Gastroesophageal sphincter (tissue), 3 donors: ENCODE measurements around the gene CTRL.

ENCODE experiments used
- CTCF ChIP-seq, 4 experiments: fragments of 200-600 bp in 2 of 4; fragments of 450-650 bp in 2 of 4; sonication (generic) in 1 of 4; IDR thresholded peaks; one replicate each; pipeline ENCODE4 v1.5.1; 2017 to 2019; ENCODE audit warnings: antibody characterized with exemption in 4 of 4, mild to moderate bottlenecking in 2 of 4, moderate library complexity in 2 of 4
- EP300 ChIP-seq: sonication (generic); formaldehyde crosslinking; IDR thresholded peaks from one replicate; pipeline ENCODE4 v1.6.1; 2017; ENCODE audit warnings: antibody characterized with exemption, mild to moderate bottlenecking
- POLR2A ChIP-seq, 2 donors: fragments of 450-650 bp; IDR thresholded peaks; one replicate each; pipeline ENCODE4 v1.6.1; 2017; ENCODE audit warnings: antibody characterized with exemption in 2 of 2, mild to moderate bottlenecking in 2 of 2, moderate library complexity in 1 of 2

- TF ChIP-seq CTCF (IDR thresholded peaks at IDR 0.05) = no peak
- TF ChIP-seq EP300 = no peak
- TF ChIP-seq POLR2A (IDR thresholded peaks at IDR 0.05) = no peak
Measured at GRCh38 chr16:67949645-67950044, 18.0 kb upstream of the CTRL start.
